Natural killer cell (primary cell): ENCODE measurements around the gene AGL. TPM values are rescaled to one million over a fixed set of nuclear protein-coding genes. Genes with fewer than 3 reads are reported as not detected.

Experiments used
- ATAC-seq, 3 donors: fragments of 150-1000 bp in 2 of 3; fragments of 200-7000 bp in 1 of 3; cut with Tn5 transposase; 1 replicate in 1 of 3; 2 replicates in 2 of 3; pipeline ENCODE4 v1.10.0; 2021; ENCODE audit warnings: mild to moderate bottlenecking in 2 of 3, moderate library complexity in 2 of 3
- DNase-seq, 2 donors: peaks; one replicate each; pipeline versions ENCODE4 v3.0.0 to v3.0.0-alpha.2; 2013 to 2021; ENCODE audit warnings: mixed read lengths in 1 of 2
- H3K27ac ChIP-seq: one replicate; pipeline ENCODE4 v1.5.1; 2013; ENCODE audit warnings: mild to moderate bottlenecking, low read length
- H3K27me3 ChIP-seq: one replicate; pipeline ENCODE4 v1.6.1; 2013; ENCODE audit warnings: low read length; ENCODE audit not compliant: control insufficient read depth, insufficient read depth
- H3K36me3 ChIP-seq: one replicate; pipeline ENCODE4 v1.6.1; 2013; ENCODE audit warnings: low read length; ENCODE audit not compliant: control insufficient read depth, insufficient read depth
- H3K4me1 ChIP-seq: one replicate; pipeline ENCODE4 v1.6.1; 2013; ENCODE audit warnings: low read length; ENCODE audit not compliant: control insufficient read depth, insufficient read depth
- H3K4me3 ChIP-seq: one replicate; pipeline ENCODE4 v1.5.1; 2013; ENCODE audit warnings: low read length
- H3K9me3 ChIP-seq: one replicate; pipeline ENCODE4 v1.6.1; 2013; ENCODE audit warnings: low read length; ENCODE audit not compliant: control insufficient read depth, insufficient read depth
- H3K27ac Mint-ChIP-seq, 2 donors: one replicate each; pipeline ENCODE4 v1.8.0; 2022; ENCODE audit warnings: mild to moderate bottlenecking in 2 of 2, mixed read lengths in 2 of 2, moderate library complexity in 1 of 2
- H3K27me3 Mint-ChIP-seq, 2 donors: one replicate each; pipeline ENCODE4 v1.8.0; 2022; ENCODE audit warnings: low read depth in 2 of 2, mixed read lengths in 2 of 2
- H3K36me3 Mint-ChIP-seq: one replicate; pipeline ENCODE4 v1.8.0; 2022; ENCODE audit warnings: mixed read lengths
- H3K4me1 Mint-ChIP-seq, 2 donors: one replicate each; pipeline ENCODE4 v1.8.0; 2022; ENCODE audit warnings: mixed read lengths in 2 of 2
- H3K4me3 Mint-ChIP-seq: one replicate; pipeline ENCODE4 v1.8.0; 2022; ENCODE audit warnings: mild to moderate bottlenecking, moderate library complexity, mixed read lengths
- H3K9me3 Mint-ChIP-seq, 2 donors: one replicate each; pipeline ENCODE4 v1.8.0; 2022; ENCODE audit warnings: mixed read lengths in 2 of 2
- CTCF ChIP-seq: fragments of 200-600 bp; IDR thresholded peaks from one replicate; pipeline ENCODE4 v1.8.0; 2022; ENCODE audit warnings: antibody characterized with exemption
- WGBS: methylation state at CpG from one replicate; pipeline ENCODE4 v1.1.7; 2013; ENCODE audit warnings: missing lambda C conversion rate; ENCODE audit not compliant: insufficient coverage; 5-methylcytosine and 5-hydroxymethylcytosine counted together
- intact Hi-C: fragments of 100-400 bp; cut with micrococcal nuclease; formaldehyde crosslinking; loops from one replicate; pipeline ENCODE4 v1.14.2; 2022
- total RNA-seq, 4 donors: library from RNA; stranded (reverse); fragments of 120-200 nt in 1 of 4; gene quantifications; one replicate each; pipeline versions ENCODE4 v1.2.3 to v1.2.4, GENCODE V29; 2013 to 2022

AGL gene
- total RNA-seq, 3 donors from 2014 or later (not counting 1 experiment from before 2014, with no cell fraction given) = 13.5 to 19.4 (median 15.3) TPM

- H3K4me1 Mint-ChIP-seq = no peaks in the 10 kb centered on the region
- H3K4me1 ChIP-seq = no peaks in the 10 kb centered on the region
- no peaks in the 10 kb centered on the region for H3K36me3 Mint-ChIP-seq
- ATAC-seq = no peak
- DNase-seq = no peak
- no peaks in the 10 kb centered on the region for H3K36me3 ChIP-seq
- no peaks in the 10 kb centered on the region for H3K27me3 ChIP-seq
- WGBS = 82% methylated on average over 1 of the region's 1 CpG
- H3K4me3 ChIP-seq = no peak overlapping the region
- intact Hi-C loops = no loop called here
- H3K27me3 Mint-ChIP-seq = peaks cover 0 to 3% of the 10 kb centered on the region in 2 donors
- H3K9me3 Mint-ChIP-seq = no peaks in the 10 kb centered on the region
- no peak overlapping the region for H3K27ac ChIP-seq
- TF ChIP-seq CTCF = no peak
- no peak overlapping the region for H3K27ac Mint-ChIP-seq
- H3K9me3 ChIP-seq = no peaks in the 10 kb centered on the region
- H3K4me3 Mint-ChIP-seq = no peak overlapping the region
Measured at GRCh38 chr1:99945174-99945573, 95.0 kb downstream of the AGL start.

- intact Hi-C loops = no loop called here
- DNase-seq (no peak), ATAC-seq (no peak)
- Mint-ChIP-seq H3K27ac (no peak overlapping the region), H3K4me3 (no peak overlapping the region), H3K4me1 (no peaks in the 10 kb centered on the region), H3K9me3 (no peaks in the 10 kb centered on the region), H3K36me3 (no peaks in the 10 kb centered on the region), H3K27me3 (peaks cover 0 to 3% of the 10 kb centered on the region in 2 donors)
- Histone ChIP-seq H3K27me3 (no peaks in the 10 kb centered on the region), H3K4me1 (no peaks in the 10 kb centered on the region), H3K9me3 (no peaks in the 10 kb centered on the region), H3K4me3 (no peak overlapping the region), H3K27ac (no peak overlapping the region), H3K36me3 (no peaks in the 10 kb centered on the region)
- TF ChIP-seq CTCF = no peak
- WGBS = 87% methylated on average over 3 of the region's 3 CpGs
Measured at GRCh38 chr1:99950486-99950885, 100.3 kb downstream of the AGL start.

DNA sequence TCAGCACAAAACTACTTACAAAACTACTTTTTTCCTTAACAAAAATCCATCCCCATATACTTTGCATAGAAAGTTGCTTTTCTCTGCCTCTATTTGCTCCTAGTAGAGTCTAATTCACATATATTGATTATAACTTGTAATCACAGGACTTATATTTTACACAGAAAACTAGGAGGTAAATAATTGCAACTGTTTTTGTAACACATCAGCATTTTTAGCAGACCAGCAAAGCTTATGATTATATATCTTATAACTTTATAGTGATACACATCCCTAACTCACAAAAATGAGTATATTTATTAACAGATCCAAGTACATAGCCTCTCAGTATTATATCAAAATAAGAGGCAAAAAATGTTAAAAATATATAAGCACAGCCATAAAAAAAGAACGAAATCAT lies 102.4 kb downstream of the AGL start:
- Histone ChIP-seq H3K4me3 (no peak overlapping the region), H3K36me3 (no peaks in the 10 kb centered on the region), H3K27ac (no peak overlapping the region), H3K9me3 (no peaks in the 10 kb centered on the region), H3K27me3 (no peaks in the 10 kb centered on the region), H3K4me1 (no peaks in the 10 kb centered on the region)
- WGBS = 91% methylated on average over 1 of the region's 1 CpG
- no peaks in the 10 kb centered on the region for H3K4me1 Mint-ChIP-seq
- DNase-seq (no peak), ATAC-seq (no peak)
- no peak overlapping the region for H3K27ac Mint-ChIP-seq
- no peak overlapping the region for H3K4me3 Mint-ChIP-seq
- H3K9me3 Mint-ChIP-seq = no peaks in the 10 kb centered on the region
- TF ChIP-seq CTCF = no peak
- H3K27me3 Mint-ChIP-seq = no peaks in the 10 kb centered on the region
- no peaks in the 10 kb centered on the region for H3K36me3 Mint-ChIP-seq
- intact Hi-C loops = no loop called here

DNA sequence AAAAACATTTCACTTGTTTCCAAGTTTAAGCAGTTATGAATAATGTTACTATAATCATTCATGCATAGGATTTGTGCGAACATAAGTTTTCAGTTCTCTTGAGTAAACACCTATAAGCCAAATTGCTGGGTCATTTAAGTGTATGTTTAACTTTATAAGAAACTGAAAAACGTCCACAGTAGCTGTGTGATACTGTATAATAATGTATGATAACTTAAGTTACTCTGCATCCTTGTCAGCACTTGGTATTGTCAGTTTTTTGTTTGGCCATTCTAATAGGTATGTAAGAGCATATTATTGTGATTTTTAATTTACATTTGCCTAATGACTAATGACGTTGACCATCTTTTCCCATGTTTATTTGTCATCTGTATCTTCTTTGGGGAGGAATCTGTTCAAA lies 105.2 kb downstream of the AGL start:
- no peaks in the 10 kb centered on the region for H3K36me3 Mint-ChIP-seq
- TF ChIP-seq CTCF = no peak
- intact Hi-C loops = no loop called here

More for the DNA sequence above, 105.2 kb downstream of the AGL start:
- Mint-ChIP-seq H3K4me3 (no peak overlapping the region), H3K9me3 (no peaks in the 10 kb centered on the region), H3K27me3 (peaks cover 0 to 5% of the 10 kb centered on the region in 2 donors), H3K27ac (no peak overlapping the region), H3K4me1 (no peaks in the 10 kb centered on the region)
- WGBS = 78% methylated on average over 2 of the region's 3 CpGs
- Histone ChIP-seq H3K27me3 (no peaks in the 10 kb centered on the region), H3K4me1 (no peaks in the 10 kb centered on the region), H3K9me3 (no peaks in the 10 kb centered on the region), H3K27ac (no peak overlapping the region), H3K4me3 (no peak overlapping the region), H3K36me3 (no peaks in the 10 kb centered on the region)
- no peak for DNase-seq
- no peak for ATAC-seq
